ENCODE results near the gene TKTL1.
"Not testable (repeated sequence)": the region's sequence is repeated elsewhere in the genome, so short reads cannot be mapped to it uniquely, and the experiment has no call there.

DNA sequence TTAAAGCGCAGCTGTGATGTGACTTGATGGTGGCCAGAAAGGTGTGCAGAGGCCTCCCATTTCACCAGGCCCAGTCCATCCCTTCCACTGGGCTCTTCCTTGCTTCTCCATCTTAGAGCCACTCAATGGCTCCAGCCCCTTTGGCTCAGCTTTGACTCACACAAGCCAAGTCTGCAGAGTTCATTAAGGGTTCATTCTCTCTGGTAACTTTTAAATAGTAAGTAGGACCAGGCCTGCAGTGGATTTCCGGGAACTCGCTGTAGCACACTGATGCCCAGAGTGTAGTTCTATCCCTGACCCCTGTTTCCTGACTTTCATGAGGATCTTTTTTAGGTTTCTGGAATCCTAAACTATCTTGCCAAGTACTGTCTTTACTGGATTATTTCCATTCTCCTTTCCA is 26.4 kb upstream of the TKTL1 start:
- TF ChIP-seq, protein P1, sequence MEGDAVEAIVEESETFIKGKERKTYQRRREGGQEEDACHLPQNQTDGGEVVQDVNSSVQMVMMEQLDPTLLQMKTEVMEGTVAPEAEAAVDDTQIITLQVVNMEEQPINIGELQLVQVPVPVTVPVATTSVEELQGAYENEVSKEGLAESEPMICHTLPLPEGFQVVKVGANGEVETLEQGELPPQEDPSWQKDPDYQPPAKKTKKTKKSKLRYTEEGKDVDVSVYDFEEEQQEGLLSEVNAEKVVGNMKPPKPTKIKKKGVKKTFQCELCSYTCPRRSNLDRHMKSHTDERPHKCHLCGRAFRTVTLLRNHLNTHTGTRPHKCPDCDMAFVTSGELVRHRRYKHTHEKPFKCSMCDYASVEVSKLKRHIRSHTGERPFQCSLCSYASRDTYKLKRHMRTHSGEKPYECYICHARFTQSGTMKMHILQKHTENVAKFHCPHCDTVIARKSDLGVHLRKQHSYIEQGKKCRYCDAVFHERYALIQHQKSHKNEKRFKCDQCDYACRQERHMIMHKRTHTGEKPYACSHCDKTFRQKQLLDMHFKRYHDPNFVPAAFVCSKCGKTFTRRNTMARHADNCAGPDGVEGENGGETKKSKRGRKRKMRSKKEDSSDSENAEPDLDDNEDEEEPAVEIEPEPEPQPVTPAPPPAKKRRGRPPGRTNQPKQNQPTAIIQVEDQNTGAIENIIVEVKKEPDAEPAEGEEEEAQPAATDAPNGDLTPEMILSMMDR (conservative IDR thresholded peaks at IDR 0.05) = not testable (repeated sequence)
- not testable (repeated sequence) for TF ChIP-seq ZFX (IDR thresholded peaks at IDR 0.05)
